ENCODE data around the gene RAB44.

The RAB44 gene

DNA sequence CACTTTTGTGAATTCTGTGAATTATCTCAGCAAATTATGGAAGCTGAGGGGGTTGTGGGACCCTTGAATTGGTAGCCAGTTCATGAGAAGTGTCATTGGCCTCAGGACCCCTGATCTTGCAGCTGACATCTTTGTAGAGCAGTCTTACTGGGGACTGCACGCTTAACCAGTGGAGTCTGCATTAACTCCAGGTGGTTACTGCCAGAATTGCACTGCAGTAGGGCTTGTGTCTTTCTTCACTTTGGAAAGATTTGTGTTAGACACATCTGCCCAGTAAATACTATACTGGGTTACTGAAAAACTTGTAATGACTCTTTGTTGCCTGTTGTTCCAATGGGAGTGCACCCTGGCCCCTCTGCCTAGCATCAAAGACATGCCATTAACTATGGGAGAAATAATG, 40.4 kb upstream of the RAB44 start:
- Histone ChIP-seq H3K4me1 (ENCODE audit: control insufficient read depth, insufficient read depth, low read length) (no peaks in the 10 kb centered on the region), H3K4me3 (ENCODE audit: insufficient read depth, low read depth, low read length) (no peak overlapping the region), H3K27ac (ENCODE audit: insufficient read depth, low read depth, low read length, poor library complexity, severe bottlenecking) (no peak overlapping the region), H3K27me3 (ENCODE audit: control insufficient read depth, insufficient read depth, low read length, poor library complexity, severe bottlenecking) (no peaks in the 10 kb centered on the region), H3K9me3 (ENCODE audit: control insufficient read depth, low read length) (no peaks in the 10 kb centered on the region), H3K36me3 (ENCODE audit: control insufficient read depth, insufficient read depth, low read length) (no peaks in the 10 kb centered on the region)
- WGBS, 2 experiments: 81 to 95% methylated on average over 1 of the region's 1 CpG

DNA sequence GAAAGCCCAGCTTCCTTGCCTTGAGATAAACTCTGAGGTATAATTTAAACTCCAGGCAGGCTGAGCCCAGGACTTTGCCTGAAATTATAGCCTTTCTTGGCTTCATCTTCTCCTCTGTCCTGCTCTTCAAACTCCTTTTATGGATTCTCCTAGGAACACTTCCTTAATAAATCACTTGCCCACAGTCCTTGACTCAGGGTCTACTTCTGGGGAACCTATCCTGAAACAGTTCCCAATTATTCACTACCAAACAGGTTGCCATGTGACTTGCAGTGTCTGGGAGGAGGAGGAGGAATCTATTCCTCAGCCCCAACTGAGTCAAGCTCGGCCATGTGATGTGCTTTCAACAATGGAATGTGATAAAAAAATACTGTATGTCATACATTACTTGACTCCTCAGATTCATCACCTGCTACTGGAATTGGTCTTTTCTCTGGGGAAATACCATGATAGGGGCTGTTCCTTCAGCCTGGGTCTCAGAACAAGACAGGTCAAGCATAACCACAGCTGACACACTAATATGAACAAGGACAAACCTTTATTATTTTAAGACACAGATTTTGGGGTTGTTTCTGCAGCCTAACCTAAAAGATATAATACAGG, 39.6 kb upstream of the RAB44 start:
- Histone ChIP-seq H3K4me3 (ENCODE audit: insufficient read depth, low read depth, low read length) (no peak overlapping the region), H3K9me3 (ENCODE audit: control insufficient read depth, low read length) (no peaks in the 10 kb centered on the region), H3K27ac (ENCODE audit: insufficient read depth, low read depth, low read length, poor library complexity, severe bottlenecking) (no peak overlapping the region), H3K27me3 (ENCODE audit: control insufficient read depth, insufficient read depth, low read length, poor library complexity, severe bottlenecking) (no peaks in the 10 kb centered on the region), H3K4me1 (ENCODE audit: control insufficient read depth, insufficient read depth, low read length) (no peaks in the 10 kb centered on the region), H3K36me3 (ENCODE audit: control insufficient read depth, insufficient read depth, low read length) (no peaks in the 10 kb centered on the region)
- 100% methylated on average over 1 of the region's 1 CpG; no CpG with 5 or more reads in 1 of the 2 experiments for WGBS, 2 experiments

DNA sequence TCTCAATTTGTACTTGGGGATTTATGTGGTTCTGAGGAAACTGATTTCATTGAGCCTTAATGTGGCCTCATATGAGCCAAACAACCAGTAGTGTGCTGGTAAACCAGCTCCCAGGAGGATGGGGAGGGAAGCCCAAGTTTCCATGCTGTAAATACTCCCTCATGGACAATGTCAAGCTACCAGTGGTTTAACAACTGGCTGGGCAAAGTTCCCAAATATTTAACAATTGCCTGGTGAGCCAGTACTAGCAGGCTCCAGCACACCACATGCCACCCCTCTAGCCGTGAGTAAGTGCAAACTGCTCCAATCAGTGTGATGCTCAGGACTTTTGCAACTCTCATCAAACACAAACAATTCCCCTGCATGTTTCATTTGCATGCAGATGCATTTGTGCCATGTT, 38.4 kb upstream of the RAB44 start:
- Histone ChIP-seq H3K27me3 (ENCODE audit: control insufficient read depth, insufficient read depth, low read length, poor library complexity, severe bottlenecking) (no peaks in the 10 kb centered on the region), H3K9me3 (ENCODE audit: control insufficient read depth, low read length) (no peaks in the 10 kb centered on the region), H3K4me1 (ENCODE audit: control insufficient read depth, insufficient read depth, low read length) (no peaks in the 10 kb centered on the region), H3K4me3 (ENCODE audit: insufficient read depth, low read depth, low read length) (no peak overlapping the region), H3K36me3 (ENCODE audit: control insufficient read depth, insufficient read depth, low read length) (no peaks in the 10 kb centered on the region), H3K27ac (ENCODE audit: insufficient read depth, low read depth, low read length, poor library complexity, severe bottlenecking) (no peak overlapping the region)
- 83 to 85% methylated on average over 1 of the region's 1 CpG for WGBS, 2 experiments

DNA sequence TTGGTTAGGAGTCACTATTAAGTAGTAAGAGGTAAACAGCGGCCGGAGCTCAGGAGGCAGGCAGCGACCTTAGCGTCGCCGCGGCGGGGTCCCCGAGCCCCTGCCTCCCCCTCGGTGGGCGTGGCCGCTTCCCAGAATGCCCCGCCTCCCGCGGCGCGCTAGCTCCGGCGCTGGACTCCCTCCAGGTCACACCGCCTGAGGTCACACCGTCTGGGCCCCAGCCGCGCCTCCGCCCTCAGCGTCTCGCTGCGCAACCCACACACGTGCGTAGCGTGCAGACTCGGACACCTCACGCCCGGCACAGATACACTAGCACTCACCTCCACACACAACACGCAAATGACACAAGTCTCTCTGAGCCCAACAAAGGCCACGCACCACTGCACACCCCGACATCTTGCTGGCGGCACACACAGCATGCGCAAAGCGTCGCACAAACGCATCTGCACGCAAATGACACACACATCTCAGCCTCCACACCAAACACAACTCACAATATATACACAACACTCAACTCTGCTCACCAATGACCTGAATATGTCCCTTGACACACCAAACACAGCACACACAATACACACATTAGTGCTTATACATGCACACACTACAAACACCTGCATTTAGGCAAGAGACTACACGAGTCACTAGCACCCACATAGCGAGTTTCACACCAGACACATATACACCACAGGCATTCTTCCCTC, 36.7 kb upstream of the RAB44 start:
- no peak overlapping the region for H3K4me3 ChIP-seq (ENCODE audit: insufficient read depth, low read depth, low read length)
- no peak overlapping the region for H3K27ac ChIP-seq (ENCODE audit: insufficient read depth, low read depth, low read length, poor library complexity, severe bottlenecking)
- no peaks in the 10 kb centered on the region for H3K36me3 ChIP-seq (ENCODE audit: control insufficient read depth, insufficient read depth, low read length)
- H3K4me1 ChIP-seq (ENCODE audit: control insufficient read depth, insufficient read depth, low read length): no peaks in the 10 kb centered on the region
- WGBS, 2 experiments: 81 to 83% methylated on average over 44 of the region's 44 CpGs
- H3K9me3 ChIP-seq (ENCODE audit: control insufficient read depth, low read length): no peaks in the 10 kb centered on the region
- H3K27me3 ChIP-seq (ENCODE audit: control insufficient read depth, insufficient read depth, low read length, poor library complexity, severe bottlenecking): no peaks in the 10 kb centered on the region

DNA sequence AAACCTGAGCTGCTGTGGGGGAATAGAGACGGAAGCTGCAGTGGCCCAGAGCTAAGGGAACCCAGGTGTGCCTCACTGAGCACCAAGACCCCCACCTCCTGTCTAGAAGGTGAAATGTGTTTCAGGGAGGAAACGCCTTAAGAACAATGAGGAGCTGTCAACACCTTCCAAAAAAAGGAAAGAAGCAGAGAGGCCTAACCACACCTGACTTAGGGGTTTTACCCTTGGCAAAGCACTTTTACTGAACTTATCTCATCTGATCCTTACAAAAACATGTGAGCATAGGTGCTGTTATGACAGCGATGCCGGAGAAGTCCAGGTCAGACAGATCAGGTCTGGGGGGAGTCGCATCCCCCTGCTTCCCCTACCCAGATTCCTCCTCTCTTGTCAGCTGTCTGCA, 35.2 kb upstream of the RAB44 start:
- Histone ChIP-seq H3K27ac (ENCODE audit: insufficient read depth, low read depth, low read length, poor library complexity, severe bottlenecking) (no peak overlapping the region), H3K9me3 (ENCODE audit: control insufficient read depth, low read length) (no peaks in the 10 kb centered on the region), H3K36me3 (ENCODE audit: control insufficient read depth, insufficient read depth, low read length) (no peaks in the 10 kb centered on the region), H3K27me3 (ENCODE audit: control insufficient read depth, insufficient read depth, low read length, poor library complexity, severe bottlenecking) (no peaks in the 10 kb centered on the region), H3K4me3 (ENCODE audit: insufficient read depth, low read depth, low read length) (no peak overlapping the region), H3K4me1 (ENCODE audit: control insufficient read depth, insufficient read depth, low read length) (peaks cover 13% of the 10 kb centered on the region)
- 78 to 79% methylated on average over 5 of the region's 5 CpGs for WGBS, 2 experiments

DNA sequence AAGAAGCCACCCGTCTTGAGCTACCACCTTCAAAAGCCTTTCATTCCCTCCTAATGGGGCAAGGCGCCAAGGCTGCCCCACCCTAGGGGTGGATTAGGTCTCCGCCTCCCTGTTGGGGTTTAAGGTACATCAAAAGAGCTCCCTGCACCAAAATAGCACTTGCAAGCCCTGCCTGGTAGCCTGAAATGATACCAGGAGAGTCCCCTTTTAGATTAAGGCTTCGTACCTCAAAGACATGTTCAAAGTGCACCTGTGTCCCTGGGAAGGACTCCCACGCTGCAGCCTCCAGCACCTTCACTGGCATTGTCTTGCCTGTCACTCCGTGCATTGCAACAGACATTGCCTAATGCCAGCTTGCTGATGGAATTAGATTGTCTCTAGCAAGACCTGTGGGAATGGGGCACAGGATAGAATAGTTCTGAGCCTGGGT, 34.8 kb upstream of the RAB44 start:
- Histone ChIP-seq H3K4me3 (ENCODE audit: insufficient read depth, low read depth, low read length) (no peak overlapping the region), H3K27ac (ENCODE audit: insufficient read depth, low read depth, low read length, poor library complexity, severe bottlenecking) (no peak overlapping the region), H3K27me3 (ENCODE audit: control insufficient read depth, insufficient read depth, low read length, poor library complexity, severe bottlenecking) (no peaks in the 10 kb centered on the region), H3K36me3 (ENCODE audit: control insufficient read depth, insufficient read depth, low read length) (no peaks in the 10 kb centered on the region), H3K9me3 (ENCODE audit: control insufficient read depth, low read length) (no peaks in the 10 kb centered on the region), H3K4me1 (ENCODE audit: control insufficient read depth, insufficient read depth, low read length) (peaks cover 17% of the 10 kb centered on the region)
- WGBS, 2 experiments: 67% methylated on average over 6 of the region's 6 CpGs

DNA sequence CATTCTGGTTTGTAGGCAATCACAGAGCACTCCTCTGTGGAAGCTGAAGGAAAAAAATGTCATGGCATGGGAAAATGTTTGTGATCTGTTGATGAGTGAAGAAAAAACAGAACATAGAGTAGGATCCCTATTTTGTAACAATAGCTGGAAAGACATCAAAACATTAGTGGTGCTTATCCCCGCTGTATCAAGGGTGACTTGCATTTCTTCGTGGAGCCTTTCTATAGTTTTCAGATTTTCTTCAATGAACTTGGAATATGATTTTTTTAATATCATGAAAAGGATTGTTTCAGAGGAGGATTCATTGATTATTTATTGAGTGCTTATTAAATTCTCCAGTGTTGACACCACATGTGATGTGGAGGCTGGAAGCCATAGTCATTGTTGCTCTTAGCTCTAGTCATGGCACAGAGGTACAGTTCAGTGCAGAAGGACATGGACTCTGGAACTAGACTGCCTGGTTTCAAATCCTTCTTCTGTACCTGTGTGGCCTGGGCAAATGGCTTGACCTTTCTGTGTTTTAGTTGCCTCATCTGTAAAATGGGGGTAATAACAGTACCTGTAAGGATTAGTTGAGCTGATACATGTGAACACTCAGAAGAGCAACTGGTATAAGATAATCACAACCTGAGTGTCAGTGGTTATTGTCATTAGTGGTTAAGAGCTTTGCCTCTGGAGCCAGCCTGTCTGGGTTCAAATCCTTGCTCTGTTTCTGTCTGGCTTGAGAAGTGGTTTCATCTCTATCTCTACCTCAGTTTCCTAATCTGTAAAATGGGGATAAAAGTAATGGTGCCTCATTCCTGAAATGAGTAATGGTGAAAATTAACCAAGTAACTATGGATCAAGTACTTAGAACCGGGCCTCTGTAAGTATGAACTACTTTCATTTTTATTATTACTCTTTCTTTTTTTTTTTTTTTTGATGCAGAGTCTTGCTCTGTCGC, 33.9 kb upstream of the RAB44 start:
- no peaks in the 10 kb centered on the region for H3K27me3 ChIP-seq (ENCODE audit: control insufficient read depth, insufficient read depth, low read length, poor library complexity, severe bottlenecking)
- no peak overlapping the region for H3K4me3 ChIP-seq (ENCODE audit: insufficient read depth, low read depth, low read length)
- peaks cover 22% of the 10 kb centered on the region for H3K4me1 ChIP-seq (ENCODE audit: control insufficient read depth, insufficient read depth, low read length)
- 90 to 95% methylated on average over 4 of the region's 4 CpGs for WGBS, 2 experiments
- no peak overlapping the region for H3K27ac ChIP-seq (ENCODE audit: insufficient read depth, low read depth, low read length, poor library complexity, severe bottlenecking)
- H3K9me3 ChIP-seq (ENCODE audit: control insufficient read depth, low read length): no peaks in the 10 kb centered on the region
- no peaks in the 10 kb centered on the region for H3K36me3 ChIP-seq (ENCODE audit: control insufficient read depth, insufficient read depth, low read length)

DNA sequence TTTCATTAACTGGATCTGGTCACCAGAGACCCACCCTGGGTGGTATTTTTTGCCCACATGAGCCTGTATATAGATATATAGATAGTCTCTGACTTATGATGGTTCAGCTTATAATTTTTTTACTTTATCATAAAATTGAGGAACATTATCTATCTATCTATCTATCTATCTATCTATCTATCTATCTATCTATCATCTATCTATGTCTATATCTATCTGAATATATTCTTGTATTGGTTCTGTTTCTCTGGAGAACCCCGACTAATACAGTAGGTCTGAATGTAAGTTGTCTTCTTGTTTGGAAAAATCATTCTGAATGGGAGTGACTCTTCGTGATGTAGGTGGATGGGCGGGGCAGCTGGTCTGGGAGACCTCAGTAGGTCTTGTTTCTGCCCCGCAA, 32.4 kb upstream of the RAB44 start:
- 94 to 95% methylated on average over 4 of the region's 4 CpGs for WGBS, 2 experiments
- H3K9me3 ChIP-seq (ENCODE audit: control insufficient read depth, low read length): no peaks in the 10 kb centered on the region
- H3K4me1 ChIP-seq (ENCODE audit: control insufficient read depth, insufficient read depth, low read length): peaks cover 22% of the 10 kb centered on the region
- H3K4me3 ChIP-seq (ENCODE audit: insufficient read depth, low read depth, low read length): no peak overlapping the region
- no peaks in the 10 kb centered on the region for H3K36me3 ChIP-seq (ENCODE audit: control insufficient read depth, insufficient read depth, low read length)
- H3K27me3 ChIP-seq (ENCODE audit: control insufficient read depth, insufficient read depth, low read length, poor library complexity, severe bottlenecking): no peaks in the 10 kb centered on the region
- no peak overlapping the region for H3K27ac ChIP-seq (ENCODE audit: insufficient read depth, low read depth, low read length, poor library complexity, severe bottlenecking)

DNA sequence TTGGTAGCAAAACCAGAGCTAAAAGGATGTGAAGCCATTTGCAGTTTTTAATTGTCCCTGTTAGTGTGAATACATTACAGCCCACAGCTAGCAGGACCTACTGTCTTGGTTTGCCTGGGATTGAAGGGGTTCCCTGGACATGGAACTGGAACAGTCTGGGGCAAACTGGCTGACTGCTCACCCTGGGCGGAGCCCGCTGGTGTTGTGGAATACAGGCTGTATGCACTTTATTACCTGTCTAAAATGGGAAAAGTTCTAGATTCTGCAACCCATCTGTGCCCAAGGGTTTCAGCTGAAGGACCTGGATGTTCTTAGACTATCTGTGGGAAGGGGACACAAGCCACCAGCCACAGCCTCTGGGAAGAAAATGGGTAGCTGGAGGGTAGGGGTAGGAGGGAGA, 31.3 kb upstream of the RAB44 start:
- H3K27ac ChIP-seq (ENCODE audit: insufficient read depth, low read depth, low read length, poor library complexity, severe bottlenecking): peak overlapping the region; percentile 58
- 92 to 93% methylated on average over 2 of the region's 2 CpGs for WGBS, 2 experiments
- no peak overlapping the region for H3K4me3 ChIP-seq (ENCODE audit: insufficient read depth, low read depth, low read length)
- no peaks in the 10 kb centered on the region for H3K9me3 ChIP-seq (ENCODE audit: control insufficient read depth, low read length)
- peaks cover 22% of the 10 kb centered on the region for H3K4me1 ChIP-seq (ENCODE audit: control insufficient read depth, insufficient read depth, low read length)
- no peaks in the 10 kb centered on the region for H3K27me3 ChIP-seq (ENCODE audit: control insufficient read depth, insufficient read depth, low read length, poor library complexity, severe bottlenecking)
- no peaks in the 10 kb centered on the region for H3K36me3 ChIP-seq (ENCODE audit: control insufficient read depth, insufficient read depth, low read length)
